ENCODE data around the gene ANKRD17. TPM values are rescaled to one million over a fixed set of nuclear protein-coding genes. Genes with fewer than 3 reads are reported as not detected.

The ANKRD17 gene
- total RNA-seq, 1 donor from 2014 or later = 67.3 TPM

GRCh38 chr4:73247100-73247499 lies 11.5 kb downstream of the ANKRD17 start:
- H3K27me3 Mint-ChIP-seq (ENCODE audit: insufficient read depth, low read depth) = no peaks in the 10 kb centered on the region
- TF ChIP-seq EZH2 (IDR thresholded peaks at IDR 0.05) (no peak), EZH2phosphoT487 (IDR thresholded peaks at IDR 0.05) (no peak)
- TF ChIP-seq, protein P1, sequence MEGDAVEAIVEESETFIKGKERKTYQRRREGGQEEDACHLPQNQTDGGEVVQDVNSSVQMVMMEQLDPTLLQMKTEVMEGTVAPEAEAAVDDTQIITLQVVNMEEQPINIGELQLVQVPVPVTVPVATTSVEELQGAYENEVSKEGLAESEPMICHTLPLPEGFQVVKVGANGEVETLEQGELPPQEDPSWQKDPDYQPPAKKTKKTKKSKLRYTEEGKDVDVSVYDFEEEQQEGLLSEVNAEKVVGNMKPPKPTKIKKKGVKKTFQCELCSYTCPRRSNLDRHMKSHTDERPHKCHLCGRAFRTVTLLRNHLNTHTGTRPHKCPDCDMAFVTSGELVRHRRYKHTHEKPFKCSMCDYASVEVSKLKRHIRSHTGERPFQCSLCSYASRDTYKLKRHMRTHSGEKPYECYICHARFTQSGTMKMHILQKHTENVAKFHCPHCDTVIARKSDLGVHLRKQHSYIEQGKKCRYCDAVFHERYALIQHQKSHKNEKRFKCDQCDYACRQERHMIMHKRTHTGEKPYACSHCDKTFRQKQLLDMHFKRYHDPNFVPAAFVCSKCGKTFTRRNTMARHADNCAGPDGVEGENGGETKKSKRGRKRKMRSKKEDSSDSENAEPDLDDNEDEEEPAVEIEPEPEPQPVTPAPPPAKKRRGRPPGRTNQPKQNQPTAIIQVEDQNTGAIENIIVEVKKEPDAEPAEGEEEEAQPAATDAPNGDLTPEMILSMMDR (IDR thresholded peaks at IDR 0.05) = no peak
- Histone ChIP-seq H3K36me3 (no peaks in the 10 kb centered on the region), H3K4me2 (no peak overlapping the region), H3K79me2 (ENCODE audit: low read depth) (peaks cover 100% of the 10 kb centered on the region), H4K20me1 (ENCODE audit: low read depth) (peaks cover 93% of the 10 kb centered on the region), H3K9ac (no peak overlapping the region), H3F3A (ENCODE audit: low read depth) (no peaks in the 10 kb centered on the region), H3K9me3 (ENCODE audit: low read depth) (no peaks in the 10 kb centered on the region), H3K4me3 (no peak overlapping the region), H3K27ac (no peak overlapping the region), H3K4me1 (no peaks in the 10 kb centered on the region), H3K27me3 (no peaks in the 10 kb centered on the region), H2AFZ (replicated peaks) (no peak overlapping the region)
- no peaks in the 10 kb centered on the region for H3K4me1 Mint-ChIP-seq
- H3K36me3 Mint-ChIP-seq = peaks cover 58% of the 10 kb centered on the region
- DNase-seq (ENCODE audit: low spot score) = no peak
- H3K27ac Mint-ChIP-seq = no peak overlapping the region
- H3K9me3 Mint-ChIP-seq = peaks cover 6% of the 10 kb centered on the region
- no peak overlapping the region for H3K4me3 Mint-ChIP-seq

- no peak overlapping the region for H3K27ac Mint-ChIP-seq
- Histone ChIP-seq H3K79me2 (ENCODE audit: low read depth) (peaks cover 100% of the 10 kb centered on the region), H2AFZ (replicated peaks) (no peak overlapping the region), H3K27me3 (no peaks in the 10 kb centered on the region), H3K9ac (no peak overlapping the region), H3F3A (ENCODE audit: low read depth) (no peaks in the 10 kb centered on the region), H3K27ac (no peak overlapping the region), H3K4me1 (no peaks in the 10 kb centered on the region), H3K4me3 (no peak overlapping the region), H3K9me3 (ENCODE audit: low read depth) (no peaks in the 10 kb centered on the region), H3K36me3 (no peaks in the 10 kb centered on the region), H3K4me2 (no peak overlapping the region), H4K20me1 (ENCODE audit: low read depth) (peaks cover 93% of the 10 kb centered on the region)
- peaks cover 6% of the 10 kb centered on the region for H3K9me3 Mint-ChIP-seq
- no peak overlapping the region for H3K4me3 Mint-ChIP-seq
- no peaks in the 10 kb centered on the region for H3K27me3 Mint-ChIP-seq (ENCODE audit: insufficient read depth, low read depth)
- no peak for TF ChIP-seq EZH2phosphoT487 (IDR thresholded peaks at IDR 0.05)
- TF ChIP-seq EZH2 (IDR thresholded peaks at IDR 0.05) = no peak
- TF ChIP-seq, protein P1 (IDR thresholded peaks at IDR 0.05) = no peak
- no peak for DNase-seq (ENCODE audit: low spot score)
- H3K4me1 Mint-ChIP-seq = no peaks in the 10 kb centered on the region
- peaks cover 59% of the 10 kb centered on the region for H3K36me3 Mint-ChIP-seq
Observed at GRCh38 chr4:73245955-73246354, 12.6 kb downstream of the ANKRD17 start.

DNA sequence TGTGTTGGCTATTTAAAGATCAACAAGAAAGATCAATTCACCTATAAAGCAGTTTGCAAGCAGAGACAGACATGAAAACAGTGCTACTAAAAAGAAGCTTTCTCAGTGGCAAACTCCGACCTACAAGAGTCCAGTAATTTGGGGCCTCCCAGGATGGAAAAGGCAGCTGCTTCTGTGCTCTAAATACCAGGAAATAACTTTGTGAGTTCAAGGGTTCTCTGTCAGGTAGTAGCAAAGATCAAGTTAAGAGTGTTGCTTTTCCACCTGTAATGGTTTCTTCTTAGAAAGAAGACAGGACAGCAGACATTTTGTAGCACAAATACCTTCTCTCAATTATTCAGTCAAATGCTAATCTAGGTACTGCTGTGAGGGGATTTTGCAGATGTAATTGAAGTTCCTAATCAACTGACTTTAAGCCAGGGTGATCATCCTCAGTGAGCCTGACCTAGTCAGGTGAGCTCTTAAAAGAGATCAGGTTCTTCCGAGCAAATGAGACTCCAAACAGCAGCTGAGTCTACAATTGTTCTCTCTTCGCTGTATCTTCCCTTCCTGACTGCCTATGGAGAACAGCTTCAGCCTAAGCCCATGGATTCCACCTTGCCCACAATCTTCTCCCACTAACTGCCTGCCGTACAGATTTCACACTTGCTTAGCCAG lies 13.5 kb downstream of the ANKRD17 start:
- no peaks in the 10 kb centered on the region for H3K4me1 Mint-ChIP-seq
- H3K4me2 ChIP-seq = no peak overlapping the region
- H4K20me1 ChIP-seq (ENCODE audit: low read depth) = peaks cover 93% of the 10 kb centered on the region

More for the DNA sequence above, 13.5 kb downstream of the ANKRD17 start:
- H3F3A ChIP-seq (ENCODE audit: low read depth) = no peaks in the 10 kb centered on the region
- H3K27me3 ChIP-seq = no peaks in the 10 kb centered on the region
- H3K27me3 Mint-ChIP-seq (ENCODE audit: insufficient read depth, low read depth) = no peaks in the 10 kb centered on the region
- H3K4me1 ChIP-seq = no peaks in the 10 kb centered on the region
- no peak overlapping the region for H3K27ac ChIP-seq
- no peaks in the 10 kb centered on the region for H3K9me3 ChIP-seq (ENCODE audit: low read depth)
- peaks cover 100% of the 10 kb centered on the region for H3K79me2 ChIP-seq (ENCODE audit: low read depth)
- H3K36me3 ChIP-seq = no peaks in the 10 kb centered on the region
- no peak overlapping the region for H3K4me3 Mint-ChIP-seq
- TF ChIP-seq, protein P1 (IDR thresholded peaks at IDR 0.05) = no peak
- TF ChIP-seq EZH2phosphoT487 (IDR thresholded peaks at IDR 0.05) (no peak), EZH2 (IDR thresholded peaks at IDR 0.05) (no peak)
- no peak for DNase-seq (ENCODE audit: low spot score)
- H3K9ac ChIP-seq = no peak overlapping the region
- no peak overlapping the region for H3K4me3 ChIP-seq
- H3K36me3 Mint-ChIP-seq = peaks cover 53% of the 10 kb centered on the region
- H3K27ac Mint-ChIP-seq = no peak overlapping the region
- H3K9me3 Mint-ChIP-seq = peaks cover 3% of the 10 kb centered on the region
- no peak overlapping the region for H2AFZ ChIP-seq (replicated peaks)

All from neural progenitor cell (in vitro differentiated cells).